Stimulated activated CD8-positive, alpha-beta memory T cell treated with anti-CD3 and anti-CD28 coated beads, Interleukin-7, amount 100 ng/mL, for 1 hour (primary cell): ENCODE data around the gene UBE2J2.
"Not testable (repeated sequence)": the region's sequence is repeated elsewhere in the genome, so short reads cannot be mapped to it uniquely, and the experiment has no call there.

ENCODE experiments used
- DNase-seq, 2 donors: peaks; one replicate each; pipeline ENCODE4 v3.0.0-alpha.2; 2020; ENCODE audit warnings: low read depth in 2 of 2

The UBE2J2 gene

DNA sequence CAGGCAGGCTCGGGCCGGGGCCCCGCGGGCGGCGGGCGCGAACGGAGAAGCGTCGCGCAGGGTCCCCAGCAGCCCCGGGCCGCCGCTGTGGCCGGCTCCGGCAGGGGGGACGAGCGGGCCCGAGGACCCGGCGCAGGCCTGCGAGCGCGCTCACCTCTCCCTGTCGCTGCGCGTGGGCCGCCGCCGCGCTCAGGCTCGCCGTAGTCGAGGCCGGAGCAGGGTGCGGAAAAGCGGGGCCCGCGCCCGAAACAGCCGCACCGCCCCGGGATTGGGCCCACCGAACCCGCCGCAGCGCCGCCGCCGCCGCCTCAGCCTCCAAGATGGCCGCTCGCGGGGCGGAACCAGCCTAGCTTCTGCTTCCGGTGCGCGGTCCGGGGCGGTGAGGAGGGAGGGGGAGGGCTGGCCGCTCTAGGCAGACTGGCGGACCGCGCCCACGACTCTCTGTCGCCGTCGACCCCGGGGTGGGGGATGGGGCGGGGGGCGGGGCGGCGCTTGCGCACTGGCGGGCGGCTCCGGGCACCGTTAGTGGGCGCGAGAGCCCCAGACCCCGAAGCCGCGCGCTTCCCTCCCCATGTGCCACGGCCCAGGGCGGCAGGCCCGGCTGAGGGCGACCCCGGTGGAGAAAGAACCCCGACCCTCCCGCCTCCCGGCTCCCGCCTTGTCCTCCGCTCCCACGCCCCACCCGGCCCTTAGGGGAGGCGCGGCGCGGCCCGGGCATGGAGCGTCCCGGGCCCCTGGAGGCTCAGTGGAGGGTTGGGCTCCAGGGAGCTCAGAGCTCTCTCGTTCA, at the start of gene UBE2J2:
TSS of gene UBE2J2 (minus strand) at position 343 of the 787 bp plus-strand sequence. CDS start 5,862 bp downstream, outside the sequence.
- peak; percentile 84 to 87 for DNase-seq

DNA sequence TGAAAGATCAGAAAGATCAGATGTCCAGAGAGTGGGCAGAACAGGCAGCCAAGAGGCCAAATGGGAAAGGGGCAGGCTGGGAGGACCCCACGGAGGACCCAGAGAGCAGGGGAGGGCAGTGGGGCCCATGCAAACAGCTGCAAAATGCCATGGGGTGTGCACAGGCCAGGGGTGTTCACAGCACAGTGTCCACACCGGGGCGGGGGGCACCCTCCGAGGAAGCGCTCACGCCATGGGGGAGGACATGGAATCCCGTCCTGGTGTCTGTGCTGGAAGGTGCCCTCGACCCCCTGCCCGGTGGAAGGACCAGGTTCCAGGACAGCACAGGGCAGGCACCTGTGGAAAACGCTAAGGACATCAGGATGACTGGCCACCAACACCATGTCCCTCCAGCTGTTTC, 49.3 kb upstream of the UBE2J2 start:
- no peak for DNase-seq

DNA sequence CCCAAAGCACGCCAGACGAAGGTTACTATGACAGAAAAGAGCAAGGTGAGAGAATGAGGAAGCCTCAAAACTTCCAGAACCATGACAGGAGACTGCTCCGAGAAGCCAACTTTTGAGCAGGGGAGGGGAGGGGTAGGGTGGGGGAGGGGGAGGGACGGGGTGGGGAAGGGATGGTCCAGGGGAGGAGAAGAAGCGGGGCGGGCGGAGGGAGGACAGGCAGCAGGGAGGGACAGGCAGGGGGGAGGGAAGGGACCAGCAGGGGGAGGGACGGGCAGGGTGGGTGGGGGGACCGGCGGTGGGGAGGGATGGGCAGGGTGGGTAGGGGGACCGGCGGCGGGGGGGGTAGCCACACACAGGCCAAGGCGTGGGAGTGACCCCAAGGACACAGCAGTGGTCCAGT, 48.8 kb upstream of the UBE2J2 start:
- no peak for DNase-seq

DNA sequence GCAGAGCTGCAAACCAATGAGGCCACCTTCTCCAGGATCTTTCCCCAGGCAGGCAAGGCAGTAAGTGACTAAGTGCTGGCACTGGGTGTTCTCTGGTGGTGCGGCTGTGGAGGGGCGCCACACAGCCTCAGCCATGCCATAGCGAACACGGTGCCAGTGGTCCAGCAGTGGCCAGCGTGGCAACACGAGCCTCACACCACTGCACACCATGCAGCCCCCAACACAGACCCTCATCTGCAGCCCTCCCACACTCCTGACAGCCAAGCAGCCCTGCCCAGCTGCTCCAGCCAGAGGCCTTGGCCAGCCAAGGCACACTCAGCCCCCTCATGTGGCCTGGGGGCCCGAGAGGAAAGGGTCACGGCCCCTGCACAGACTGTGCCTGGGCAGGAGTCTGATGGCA, 47.8 kb upstream of the UBE2J2 start:
- no peak for DNase-seq

DNA sequence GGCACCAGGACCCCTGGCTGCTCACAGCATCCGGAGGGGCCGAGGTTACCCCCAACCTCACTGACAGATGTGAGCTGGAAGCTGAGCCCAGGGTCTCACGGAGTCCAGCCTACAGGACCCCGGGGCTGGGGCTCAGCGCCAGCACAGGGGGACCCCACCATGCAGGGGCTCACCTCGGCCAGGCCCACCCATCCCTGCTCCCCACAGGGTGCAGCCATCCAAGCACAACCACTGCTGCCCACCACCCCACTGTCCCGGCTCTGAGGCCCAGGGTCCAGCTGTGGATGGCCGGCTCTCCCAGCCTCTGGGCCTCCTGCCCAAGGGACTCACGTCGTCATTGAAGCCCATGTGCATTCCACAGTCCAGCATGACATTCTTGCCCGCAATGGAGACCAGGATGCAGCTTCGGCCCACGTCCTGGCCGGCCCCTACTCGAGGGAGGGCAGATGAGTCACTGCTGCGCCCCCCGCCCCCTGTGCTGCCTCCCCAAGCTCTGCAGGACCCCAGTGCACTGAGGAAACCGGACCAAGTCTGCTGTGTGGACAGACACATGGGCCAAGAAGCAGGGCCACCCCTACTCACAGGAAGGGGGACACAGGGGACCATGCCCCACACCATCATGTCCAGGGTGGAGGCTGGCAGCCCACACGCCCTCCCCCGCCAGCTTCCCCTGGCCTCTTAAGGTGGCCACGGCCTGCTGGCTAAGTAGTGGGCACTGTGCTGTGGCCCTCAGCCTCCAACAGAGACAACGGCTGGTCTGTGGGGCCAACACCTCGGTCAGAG, 47.2 kb upstream of the UBE2J2 start:
- no peak for DNase-seq

DNA sequence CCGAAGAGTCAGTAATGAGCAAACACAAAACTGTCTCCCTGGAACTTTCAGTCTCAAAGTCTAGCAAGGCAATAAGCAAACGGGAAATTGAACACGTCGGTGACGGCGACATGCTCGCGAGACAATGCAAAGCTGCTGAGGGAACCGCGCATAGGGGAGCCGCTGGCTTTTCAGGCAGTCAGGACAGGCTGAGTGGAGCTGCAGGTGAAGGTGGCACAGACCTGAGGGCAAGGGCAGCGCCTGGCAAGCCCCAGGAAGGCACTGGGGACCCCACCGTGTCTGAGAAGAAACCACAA, 45.9 kb upstream of the UBE2J2 start:
- DNase-seq: no peak

DNA sequence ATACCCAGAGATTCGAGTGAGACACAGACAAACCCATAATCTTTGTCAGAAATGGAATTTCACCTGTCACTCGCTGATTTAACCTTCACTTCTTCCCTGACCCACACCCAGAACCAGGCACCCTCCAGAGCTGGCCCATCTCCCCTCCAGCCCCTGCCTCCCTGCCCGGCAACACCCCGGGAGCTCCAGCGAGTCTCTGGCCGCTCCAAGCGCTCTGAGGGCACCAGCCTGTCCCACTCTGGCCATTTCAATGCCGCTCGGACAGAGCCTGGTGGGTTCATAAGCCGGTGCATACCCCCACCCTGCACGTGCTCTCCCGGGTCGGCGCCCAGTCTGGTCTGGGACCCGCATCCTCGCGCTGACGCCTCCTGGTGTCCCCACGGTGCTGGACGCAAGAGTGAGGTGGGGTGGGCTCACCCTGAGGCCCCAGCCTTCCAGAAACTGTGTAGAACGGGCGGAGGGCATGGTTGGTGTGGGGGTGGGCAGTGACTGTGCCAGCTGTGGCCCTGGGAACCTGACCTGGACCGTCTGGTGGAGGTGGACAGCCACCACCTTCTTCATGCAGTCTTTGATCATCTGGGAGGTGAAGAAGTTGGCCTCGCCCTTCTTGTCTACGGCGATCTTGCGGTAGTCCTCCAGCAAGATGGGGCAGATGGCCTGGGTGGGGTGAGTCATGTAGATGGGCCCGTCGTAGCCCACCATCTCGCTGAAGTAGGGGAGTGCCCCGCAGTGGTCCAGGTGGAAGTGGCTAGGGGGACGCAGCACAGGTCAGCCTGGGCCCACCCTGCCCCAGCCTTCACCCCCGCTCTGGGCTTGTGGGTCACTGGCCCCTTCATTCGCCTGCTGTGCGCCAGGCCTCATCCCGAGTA, 45.4 kb upstream of the UBE2J2 start:
- no peak for DNase-seq

DNA sequence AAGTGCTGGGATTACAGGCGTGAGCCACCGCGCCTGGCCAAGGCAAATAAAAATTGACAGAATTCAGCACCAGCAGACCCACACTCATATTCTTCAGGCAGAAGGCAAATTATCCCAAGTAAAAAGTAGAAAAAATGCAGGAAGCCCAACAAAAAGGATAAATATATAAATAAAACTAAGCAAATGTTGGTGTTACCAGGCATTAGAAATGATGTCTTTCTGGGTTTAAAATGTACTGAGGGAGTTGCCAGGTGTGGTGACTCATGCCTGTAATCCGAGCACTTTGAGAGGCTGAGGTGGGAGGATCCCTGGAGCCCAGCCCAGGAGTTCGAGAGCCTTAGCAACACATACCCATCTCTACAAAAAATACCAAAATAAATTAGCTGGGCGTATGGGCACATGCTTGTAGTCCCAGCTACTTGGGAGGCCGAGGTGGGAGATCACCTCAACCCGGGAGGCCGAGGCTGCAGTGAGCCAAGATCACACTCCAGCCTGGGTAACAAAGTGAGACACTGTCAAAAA, 44.5 kb upstream of the UBE2J2 start:
- DNase-seq: no peak

DNA sequence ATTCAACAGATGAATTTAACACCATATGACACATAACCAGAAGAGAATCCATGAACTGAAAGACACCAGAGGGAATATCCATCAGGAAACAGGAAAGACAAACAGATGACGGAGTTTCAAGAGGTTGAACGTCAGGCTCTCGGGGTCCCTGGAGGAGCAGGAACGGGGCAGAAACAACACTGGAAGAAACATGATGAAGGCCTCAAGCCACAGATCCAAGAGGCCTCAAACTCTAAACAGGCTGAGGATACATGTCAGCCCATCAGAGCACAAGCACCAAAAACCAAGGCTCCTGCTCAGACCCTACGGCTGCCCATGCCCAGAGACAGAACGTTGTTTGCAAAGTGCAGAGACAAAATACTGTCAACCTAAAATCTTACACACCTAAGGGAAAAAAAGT, 43.8 kb upstream of the UBE2J2 start:
- no peak for DNase-seq

DNA sequence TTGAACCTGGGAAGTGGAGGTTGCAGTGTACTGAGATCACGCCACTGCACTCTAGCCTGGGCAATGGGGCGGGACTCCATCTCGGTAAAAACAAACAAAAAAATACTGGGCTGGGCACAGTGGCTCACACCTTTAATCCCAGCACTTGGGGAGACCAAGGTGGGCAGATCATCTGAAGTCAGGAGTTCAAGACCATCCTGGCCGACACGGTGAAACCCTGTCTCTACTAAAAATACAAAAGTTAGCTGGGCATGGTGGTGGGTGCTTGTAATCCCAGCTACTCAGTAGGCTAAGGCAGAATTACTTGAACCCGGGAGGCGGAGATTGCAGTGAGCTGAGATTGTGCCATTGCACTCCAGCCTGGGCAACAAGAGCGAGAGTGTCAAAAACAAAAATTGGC, 42.5 kb upstream of the UBE2J2 start:
- DNase-seq: not testable (repeated sequence)

DNA sequence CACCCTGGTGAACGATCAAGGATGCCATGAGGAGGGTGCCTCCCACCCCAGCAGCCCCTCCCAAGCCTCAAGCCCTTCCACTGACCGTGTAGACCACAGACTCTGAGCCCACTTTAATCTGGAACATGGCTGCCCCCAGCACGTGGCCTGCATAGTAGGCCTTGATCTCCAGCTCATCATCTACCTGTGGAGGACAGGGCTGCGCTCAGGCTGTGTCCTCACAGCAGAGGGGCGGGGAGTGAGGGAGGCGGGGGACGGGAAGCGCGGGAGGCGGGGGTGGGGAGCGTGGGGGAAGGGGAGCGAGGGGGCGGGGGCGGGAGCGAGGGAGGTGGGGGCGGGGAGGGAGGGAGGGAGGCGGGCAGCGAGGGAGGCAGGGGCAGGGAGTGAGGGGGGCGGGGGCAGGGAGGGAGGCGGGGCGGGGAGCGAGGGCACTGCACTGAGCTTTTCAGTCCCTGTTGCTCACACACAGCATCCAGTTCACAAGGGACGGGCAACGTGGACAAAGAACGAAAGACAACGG, 41.8 kb upstream of the UBE2J2 start:
- DNase-seq: no peak

DNA sequence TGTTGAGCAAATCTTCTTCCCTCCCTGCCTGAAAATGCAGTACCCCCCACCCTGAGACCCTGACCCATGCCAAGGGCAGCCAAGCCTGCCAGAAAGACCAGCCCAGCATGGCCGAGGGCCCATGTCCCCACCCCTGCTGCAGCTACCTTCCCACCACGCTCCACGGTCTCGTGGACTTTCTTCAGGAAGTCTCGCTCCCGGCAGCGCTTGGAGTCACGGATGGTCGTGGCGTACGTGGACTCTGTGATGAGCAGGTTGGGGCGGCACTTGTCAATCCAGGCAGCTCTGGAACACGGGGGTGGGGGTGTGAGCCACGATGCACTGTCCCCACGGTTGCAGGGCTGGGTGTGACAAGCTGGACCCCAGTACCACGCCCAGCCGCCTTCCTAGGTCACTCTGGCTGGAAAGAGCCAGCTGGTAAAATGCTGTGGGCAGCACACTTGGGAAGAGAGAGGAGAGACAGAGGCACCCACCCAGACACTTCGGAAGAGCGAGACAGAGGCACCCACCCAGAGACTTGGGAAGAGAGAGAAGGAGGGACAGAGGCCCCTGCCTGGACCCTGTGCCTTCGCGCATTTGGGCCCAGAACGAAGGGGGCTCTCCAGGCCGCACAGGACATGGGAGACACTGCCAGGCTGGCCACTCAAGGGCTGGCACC, 41.2 kb upstream of the UBE2J2 start:
- DNase-seq: no peak

DNA sequence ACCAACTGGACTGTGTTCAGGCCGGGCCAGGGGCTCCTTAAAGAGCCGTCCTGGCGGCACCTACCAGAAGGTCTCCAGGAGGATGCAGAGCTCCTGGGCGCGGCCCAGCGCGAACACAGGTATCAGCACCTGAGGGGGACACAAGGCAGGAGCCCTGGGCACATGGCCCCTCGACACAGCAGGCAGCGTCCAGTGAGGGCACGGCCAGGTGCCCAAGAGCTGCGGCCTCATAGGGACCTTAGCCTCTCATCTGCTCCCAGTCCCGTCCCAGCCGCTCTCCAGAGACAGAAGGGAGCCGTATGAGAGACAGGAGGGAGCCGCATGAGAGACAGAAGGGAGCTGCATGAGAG, 40.6 kb upstream of the UBE2J2 start:
- DNase-seq: no peak

DNA sequence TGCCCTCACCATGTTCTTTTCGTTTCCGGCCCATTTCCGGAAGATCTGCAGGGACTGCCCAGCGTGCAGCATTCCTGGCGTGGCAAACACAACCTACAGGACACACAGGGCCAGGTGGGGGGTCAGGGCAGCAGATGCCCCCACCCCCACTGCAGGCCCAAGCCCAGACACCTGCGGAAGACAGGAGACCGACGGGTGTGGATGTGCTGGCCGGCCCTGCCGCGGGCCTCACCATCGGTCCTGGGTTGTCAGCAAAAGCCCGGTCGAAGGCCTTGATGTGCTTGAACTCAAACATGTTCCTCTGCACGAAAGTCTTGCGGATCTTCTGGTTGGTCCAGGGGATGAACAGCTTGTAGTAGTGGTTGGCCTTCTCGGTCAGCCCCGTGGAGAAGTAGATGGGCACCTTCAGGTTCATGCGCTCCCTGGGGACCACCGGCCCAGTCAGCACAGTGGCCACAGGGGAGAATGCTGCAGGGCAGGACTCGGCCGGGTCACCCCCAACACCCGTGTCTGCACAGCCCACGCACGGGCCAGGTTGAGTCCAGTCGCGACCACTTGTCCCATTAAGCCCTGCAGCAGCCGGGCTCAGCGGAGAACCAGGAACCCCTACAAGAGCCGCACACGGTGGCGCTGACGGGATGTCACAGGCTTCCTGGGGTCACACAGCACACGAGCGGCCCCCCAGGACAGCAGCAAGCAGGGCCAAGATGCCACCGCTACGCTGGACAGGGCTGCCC, 40.0 kb upstream of the UBE2J2 start:
- no peak for DNase-seq

DNA sequence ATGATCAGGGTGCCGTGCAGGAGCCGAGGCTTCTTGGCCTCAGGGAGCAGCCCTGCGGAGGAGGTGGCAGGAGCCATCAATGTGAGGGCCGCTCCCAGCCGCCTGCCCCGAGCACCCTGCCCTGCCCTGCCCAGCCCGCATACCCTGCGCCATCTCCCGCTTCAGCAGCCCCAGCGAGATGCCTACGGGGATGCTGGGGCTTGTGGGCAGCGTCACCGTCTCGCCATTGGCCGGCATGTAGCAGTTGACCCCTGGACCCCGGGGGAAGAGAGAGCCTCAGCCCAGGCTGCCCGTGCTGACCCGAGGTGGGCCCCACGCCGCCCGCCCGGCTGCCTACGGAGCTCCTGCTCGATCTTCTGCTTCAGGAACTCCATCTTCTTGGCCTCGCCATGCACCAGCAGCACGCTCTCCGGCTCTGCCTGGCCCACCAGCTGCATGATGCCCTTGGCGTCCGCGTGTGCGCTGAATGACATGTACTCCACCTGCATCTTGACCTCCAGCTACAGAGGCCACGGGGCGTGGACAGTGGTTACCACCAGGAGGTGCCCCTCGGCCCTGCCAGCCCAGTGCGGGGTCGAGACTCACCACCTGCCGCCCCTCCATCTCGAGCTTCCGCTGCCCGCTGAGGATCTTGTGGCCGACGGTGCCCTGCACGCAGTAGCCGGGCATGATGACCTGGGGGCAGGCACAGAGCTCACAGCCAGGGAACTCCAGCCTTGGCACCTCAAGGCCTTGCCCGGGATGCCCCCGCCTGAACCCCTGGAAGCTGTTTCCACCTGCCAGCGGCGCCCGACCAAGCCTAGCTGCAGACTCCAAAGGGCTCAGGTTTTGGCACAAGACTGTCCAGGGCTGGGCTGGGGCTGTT, 39.0 kb upstream of the UBE2J2 start:
- no peak for DNase-seq

DNA sequence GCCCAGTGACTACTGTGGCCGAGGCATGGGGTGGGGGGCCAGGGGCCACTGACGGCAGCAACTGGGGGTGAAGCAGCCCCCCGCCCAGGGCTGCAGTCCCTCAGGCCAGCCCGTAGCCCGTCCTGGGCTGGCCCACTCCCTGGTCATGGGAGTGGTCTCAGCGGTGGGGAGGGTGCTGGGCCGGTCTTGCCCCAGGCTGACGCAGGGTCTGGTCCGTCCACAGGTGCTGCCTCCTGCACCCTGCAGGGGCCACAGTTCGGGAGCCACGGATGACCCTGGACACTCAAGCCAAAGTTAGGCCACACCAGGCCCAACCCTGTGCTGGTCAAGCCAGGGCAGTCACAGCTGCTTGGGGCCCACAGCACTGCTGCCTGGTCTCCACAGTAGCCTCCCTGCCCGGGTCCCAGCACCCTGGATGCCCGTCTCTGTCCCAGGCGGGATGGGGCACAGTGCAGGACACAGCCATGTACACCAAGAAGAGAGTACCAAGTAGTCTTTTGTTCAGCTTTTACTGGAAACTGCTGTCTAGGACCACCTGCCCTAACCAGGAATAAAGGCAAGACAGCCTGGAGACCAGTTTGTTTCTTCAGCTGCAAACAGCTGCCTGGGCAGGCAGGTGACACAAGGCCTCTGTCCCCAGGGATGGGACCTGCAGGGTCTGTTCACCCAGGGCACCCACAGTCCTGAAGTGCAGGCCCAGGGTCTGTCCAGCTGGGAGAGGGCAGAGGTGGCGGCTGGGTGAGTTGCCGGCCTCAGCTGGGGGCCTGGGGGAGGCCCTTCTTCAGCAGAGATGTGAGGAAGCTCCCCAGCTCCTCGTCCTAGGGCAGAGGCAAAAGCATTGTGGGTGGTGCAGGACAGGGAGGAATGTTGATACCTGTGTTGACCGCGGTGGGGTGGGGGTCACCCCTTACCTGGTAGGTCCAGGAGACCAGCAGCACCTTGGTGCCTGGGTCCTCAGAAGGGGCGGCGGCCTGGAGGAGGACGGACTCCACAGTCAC, 37.8 kb upstream of the UBE2J2 start:
- DNase-seq: no peak

DNA sequence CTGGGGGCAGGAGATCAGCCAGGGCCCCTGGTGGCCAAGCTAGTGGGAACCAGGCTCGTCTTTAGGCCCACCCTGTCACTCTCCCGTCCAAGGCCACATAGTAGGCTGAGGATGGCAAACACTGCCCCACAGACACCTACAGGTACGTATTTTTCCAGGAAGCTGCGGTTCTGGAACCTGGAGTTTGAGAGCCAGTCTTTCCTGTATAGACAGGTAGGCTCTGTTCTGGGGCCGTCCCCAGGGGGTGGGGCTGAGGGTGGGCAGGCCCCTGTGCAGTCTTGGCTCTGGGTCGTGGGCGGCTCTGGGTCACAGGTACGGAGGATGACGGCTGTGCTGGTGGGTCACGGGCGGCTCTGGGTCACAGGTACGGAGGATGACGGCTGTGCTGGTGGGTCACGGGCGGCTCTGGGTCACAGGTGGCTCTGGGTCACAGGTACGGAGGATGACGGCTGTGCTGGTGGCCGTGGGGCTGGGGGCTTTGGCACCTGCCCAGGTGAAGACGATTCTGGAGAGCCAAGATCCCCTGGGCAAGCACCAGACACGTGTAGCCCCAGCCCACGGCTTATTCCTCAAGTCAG, 36.9 kb upstream of the UBE2J2 start:
- DNase-seq: no peak

DNA sequence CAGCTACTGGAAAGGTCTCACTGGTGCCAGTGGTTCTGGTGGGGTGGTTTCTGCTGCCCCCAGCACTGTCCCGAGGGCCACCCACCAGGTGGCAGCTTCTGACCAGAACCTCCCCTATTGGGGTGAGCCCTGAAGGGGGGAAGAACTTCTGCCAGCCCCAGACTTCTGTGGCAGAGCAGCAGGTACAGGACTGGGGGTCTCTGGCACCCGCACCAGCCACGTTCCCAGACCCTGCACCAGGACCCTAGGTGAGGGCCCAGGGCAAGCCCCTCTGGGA, 36.4 kb upstream of the UBE2J2 start:
- DNase-seq: no peak
